Measurements from ENCODE around the gene SYPL2.

DNA sequence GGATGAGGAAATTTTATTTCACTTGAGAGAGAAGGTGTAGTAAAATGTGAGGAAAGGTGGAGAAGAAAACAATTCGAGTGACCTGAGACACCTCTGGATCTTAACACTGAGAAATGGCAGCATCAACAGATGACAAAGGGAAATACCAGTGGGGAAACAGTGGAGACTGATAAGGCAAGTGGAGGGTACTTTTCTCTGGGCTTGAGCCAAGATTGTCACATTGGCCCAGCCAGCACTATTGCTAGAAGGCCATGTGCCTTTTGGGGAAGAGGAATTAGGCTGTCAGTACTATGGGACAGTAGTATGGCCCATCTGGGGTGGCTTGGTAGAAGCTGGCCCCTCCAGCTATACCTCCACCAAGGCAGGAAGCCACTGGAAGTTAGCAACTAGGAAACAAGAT is 8.4 kb downstream of the SYPL2 start:
- TF ChIP-seq, protein P1, sequence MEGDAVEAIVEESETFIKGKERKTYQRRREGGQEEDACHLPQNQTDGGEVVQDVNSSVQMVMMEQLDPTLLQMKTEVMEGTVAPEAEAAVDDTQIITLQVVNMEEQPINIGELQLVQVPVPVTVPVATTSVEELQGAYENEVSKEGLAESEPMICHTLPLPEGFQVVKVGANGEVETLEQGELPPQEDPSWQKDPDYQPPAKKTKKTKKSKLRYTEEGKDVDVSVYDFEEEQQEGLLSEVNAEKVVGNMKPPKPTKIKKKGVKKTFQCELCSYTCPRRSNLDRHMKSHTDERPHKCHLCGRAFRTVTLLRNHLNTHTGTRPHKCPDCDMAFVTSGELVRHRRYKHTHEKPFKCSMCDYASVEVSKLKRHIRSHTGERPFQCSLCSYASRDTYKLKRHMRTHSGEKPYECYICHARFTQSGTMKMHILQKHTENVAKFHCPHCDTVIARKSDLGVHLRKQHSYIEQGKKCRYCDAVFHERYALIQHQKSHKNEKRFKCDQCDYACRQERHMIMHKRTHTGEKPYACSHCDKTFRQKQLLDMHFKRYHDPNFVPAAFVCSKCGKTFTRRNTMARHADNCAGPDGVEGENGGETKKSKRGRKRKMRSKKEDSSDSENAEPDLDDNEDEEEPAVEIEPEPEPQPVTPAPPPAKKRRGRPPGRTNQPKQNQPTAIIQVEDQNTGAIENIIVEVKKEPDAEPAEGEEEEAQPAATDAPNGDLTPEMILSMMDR (IDR thresholded peaks at IDR 0.05; ENCODE audit: low read depth, low read length, missing input control) = no peak
- TF ChIP-seq, protein P2, sequence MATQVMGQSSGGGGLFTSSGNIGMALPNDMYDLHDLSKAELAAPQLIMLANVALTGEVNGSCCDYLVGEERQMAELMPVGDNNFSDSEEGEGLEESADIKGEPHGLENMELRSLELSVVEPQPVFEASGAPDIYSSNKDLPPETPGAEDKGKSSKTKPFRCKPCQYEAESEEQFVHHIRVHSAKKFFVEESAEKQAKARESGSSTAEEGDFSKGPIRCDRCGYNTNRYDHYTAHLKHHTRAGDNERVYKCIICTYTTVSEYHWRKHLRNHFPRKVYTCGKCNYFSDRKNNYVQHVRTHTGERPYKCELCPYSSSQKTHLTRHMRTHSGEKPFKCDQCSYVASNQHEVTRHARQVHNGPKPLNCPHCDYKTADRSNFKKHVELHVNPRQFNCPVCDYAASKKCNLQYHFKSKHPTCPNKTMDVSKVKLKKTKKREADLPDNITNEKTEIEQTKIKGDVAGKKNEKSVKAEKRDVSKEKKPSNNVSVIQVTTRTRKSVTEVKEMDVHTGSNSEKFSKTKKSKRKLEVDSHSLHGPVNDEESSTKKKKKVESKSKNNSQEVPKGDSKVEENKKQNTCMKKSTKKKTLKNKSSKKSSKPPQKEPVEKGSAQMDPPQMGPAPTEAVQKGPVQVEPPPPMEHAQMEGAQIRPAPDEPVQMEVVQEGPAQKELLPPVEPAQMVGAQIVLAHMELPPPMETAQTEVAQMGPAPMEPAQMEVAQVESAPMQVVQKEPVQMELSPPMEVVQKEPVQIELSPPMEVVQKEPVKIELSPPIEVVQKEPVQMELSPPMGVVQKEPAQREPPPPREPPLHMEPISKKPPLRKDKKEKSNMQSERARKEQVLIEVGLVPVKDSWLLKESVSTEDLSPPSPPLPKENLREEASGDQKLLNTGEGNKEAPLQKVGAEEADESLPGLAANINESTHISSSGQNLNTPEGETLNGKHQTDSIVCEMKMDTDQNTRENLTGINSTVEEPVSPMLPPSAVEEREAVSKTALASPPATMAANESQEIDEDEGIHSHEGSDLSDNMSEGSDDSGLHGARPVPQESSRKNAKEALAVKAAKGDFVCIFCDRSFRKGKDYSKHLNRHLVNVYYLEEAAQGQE (IDR thresholded peaks at IDR 0.05) = no peak
- no peak for TF ChIP-seq YY1 (IDR thresholded peaks at IDR 0.05)
- no peak for TF ChIP-seq RAD21 (IDR thresholded peaks at IDR 0.05)
- TF ChIP-seq GABPA (IDR thresholded peaks at IDR 0.05 in 1 of 2, conservative IDR thresholded peaks at IDR 0.05 in 1 of 2) = no peak
- TF ChIP-seq EGR1 (IDR thresholded peaks at IDR 0.05; ENCODE audit: low read depth in 2 of 2) = no peak
- TF ChIP-seq JUND (IDR thresholded peaks at IDR 0.05) = no peak
